Type B pancreatic cell (in vitro differentiated cells): ENCODE results near the gene RIPOR2. TPM values are rescaled to one million over a fixed set of nuclear protein-coding genes. Genes with fewer than 3 reads are reported as not detected.

Experiments used
- DNase-seq: peaks from one replicate; pipeline ENCODE4 v3.0.0; 2021; ENCODE audit warnings: mixed read lengths; ENCODE audit not compliant: unreplicated experiment; ENCODE audit errors: extremely low spot score
- H3K27ac Mint-ChIP-seq: 2 replicates; pipeline ENCODE4 v1.8.0; 2021; ENCODE audit warnings: mild to moderate bottlenecking, mixed read lengths
- H3K27me3 Mint-ChIP-seq: 2 replicates; pipeline ENCODE4 v1.8.0; 2021; ENCODE audit warnings: mixed read lengths
- H3K36me3 Mint-ChIP-seq: 2 replicates; pipeline ENCODE4 v1.8.0; 2021; ENCODE audit warnings: mixed read lengths
- H3K4me1 Mint-ChIP-seq: one replicate; pipeline ENCODE4 v1.8.0; 2021; ENCODE audit warnings: mixed read lengths; ENCODE audit not compliant: unreplicated experiment
- H3K4me3 Mint-ChIP-seq: 2 replicates; pipeline ENCODE4 v1.8.0; 2021; ENCODE audit warnings: mild to moderate bottlenecking, mixed read lengths
- H3K9me3 Mint-ChIP-seq: 2 replicates; pipeline ENCODE4 v1.8.0; 2021; ENCODE audit warnings: mixed read lengths
- CTCF ChIP-seq: fragments of 200-600 bp; sonication (generic); conservative IDR thresholded peaks from 2 replicates; pipeline ENCODE4 v1.5.0; 2021; ENCODE audit warnings: antibody characterized with exemption, mild to moderate bottlenecking
- total RNA-seq: library from RNA; stranded (reverse); gene quantifications from 2 replicates; pipeline ENCODE4 v1.2.1, GENCODE V29; 2021; ENCODE audit warnings: low replicate concordance

The RIPOR2 gene
- total RNA-seq, 1 donor from 2014 or later, result 4.2 TPM

DNA sequence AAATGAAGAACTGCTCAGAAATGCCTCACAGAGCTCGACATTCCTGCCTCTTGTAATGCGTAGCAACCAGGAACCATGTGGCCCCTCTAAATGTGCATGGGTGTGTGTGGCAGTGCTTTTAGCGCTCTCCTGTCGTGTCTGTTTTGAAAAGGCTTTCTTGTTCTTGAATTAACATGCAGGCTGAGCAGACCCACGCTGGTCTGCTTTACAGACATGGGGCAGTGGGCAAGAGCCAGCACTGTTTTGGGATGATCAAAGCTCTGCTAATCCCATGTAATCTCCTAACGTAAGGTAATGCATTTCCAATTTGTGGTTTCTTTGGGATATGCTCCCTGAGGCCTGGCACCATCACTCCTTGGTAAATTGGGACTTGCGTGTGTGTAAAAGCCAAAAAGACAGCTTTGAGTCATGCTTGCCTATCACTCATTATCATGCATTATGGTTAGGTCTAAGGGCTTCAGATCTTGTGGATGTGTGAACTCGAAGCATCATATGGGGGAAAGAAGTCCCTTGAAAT lies 11.8 kb downstream of the RIPOR2 start:
- peaks cover 6% of the 10 kb centered on the region for H3K9me3 Mint-ChIP-seq
- no peak overlapping the region for H3K4me3 Mint-ChIP-seq
- no peak overlapping the region for H3K27ac Mint-ChIP-seq
- no peak for TF ChIP-seq CTCF
- H3K36me3 Mint-ChIP-seq, result peaks cover 6% of the 10 kb centered on the region
- H3K4me1 Mint-ChIP-seq, result peaks cover 29% of the 10 kb centered on the region
- peaks cover 4% of the 10 kb centered on the region for H3K27me3 Mint-ChIP-seq
- no peak for DNase-seq

GRCh38 chr6:24922814-24923213 lies 12.9 kb downstream of the RIPOR2 start:
- Mint-ChIP-seq H3K27ac (no peak overlapping the region), H3K27me3 (peaks cover 4% of the 10 kb centered on the region), H3K4me1 (peaks cover 37% of the 10 kb centered on the region), H3K36me3 (peaks cover 6% of the 10 kb centered on the region), H3K4me3 (no peak overlapping the region), H3K9me3 (peaks cover 6% of the 10 kb centered on the region)
- TF ChIP-seq CTCF, result no peak
- no peak for DNase-seq

- H3K36me3 Mint-ChIP-seq, result peaks cover 1% of the 10 kb centered on the region
- no peak for TF ChIP-seq CTCF
Measured at GRCh38 chr6:24922170-24922569, 13.6 kb downstream of the RIPOR2 start.

DNA sequence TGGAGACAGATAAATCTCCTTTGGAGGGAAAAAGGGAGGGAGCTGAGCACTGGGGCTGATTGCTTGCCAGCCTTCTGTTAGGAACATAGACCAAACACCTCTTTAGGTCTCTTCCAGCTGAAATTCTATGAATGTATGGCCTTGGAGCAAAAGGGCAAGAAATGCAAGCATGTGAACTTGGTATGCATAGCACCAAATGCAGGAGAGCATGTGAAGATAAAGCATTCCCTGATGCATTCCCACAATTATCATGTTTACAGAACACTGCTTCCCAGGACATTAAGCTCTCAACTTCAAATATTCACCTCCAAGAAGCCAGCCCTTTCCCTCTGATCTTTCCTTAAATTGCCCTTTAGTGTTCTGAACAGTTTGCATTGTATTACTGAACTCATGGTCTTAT lies 15.6 kb downstream of the RIPOR2 start:
- Mint-ChIP-seq H3K9me3 (no peaks in the 10 kb centered on the region), H3K4me3 (no peak overlapping the region), H3K27me3 (peaks cover 5% of the 10 kb centered on the region), H3K27ac (no peak overlapping the region), H3K4me1 (peaks cover 28% of the 10 kb centered on the region), H3K36me3 (no peaks in the 10 kb centered on the region)
- no peak for TF ChIP-seq CTCF
- no peak for DNase-seq

More at GRCh38 chr6:24922170-24922569, 13.6 kb downstream of the RIPOR2 start:
- Mint-ChIP-seq H3K27me3 (peaks cover under 1% of the 10 kb centered on the region), H3K27ac (no peak overlapping the region), H3K9me3 (peaks cover 2% of the 10 kb centered on the region), H3K4me3 (no peak overlapping the region), H3K4me1 (peaks cover 33% of the 10 kb centered on the region)
- no peak for DNase-seq

DNA sequence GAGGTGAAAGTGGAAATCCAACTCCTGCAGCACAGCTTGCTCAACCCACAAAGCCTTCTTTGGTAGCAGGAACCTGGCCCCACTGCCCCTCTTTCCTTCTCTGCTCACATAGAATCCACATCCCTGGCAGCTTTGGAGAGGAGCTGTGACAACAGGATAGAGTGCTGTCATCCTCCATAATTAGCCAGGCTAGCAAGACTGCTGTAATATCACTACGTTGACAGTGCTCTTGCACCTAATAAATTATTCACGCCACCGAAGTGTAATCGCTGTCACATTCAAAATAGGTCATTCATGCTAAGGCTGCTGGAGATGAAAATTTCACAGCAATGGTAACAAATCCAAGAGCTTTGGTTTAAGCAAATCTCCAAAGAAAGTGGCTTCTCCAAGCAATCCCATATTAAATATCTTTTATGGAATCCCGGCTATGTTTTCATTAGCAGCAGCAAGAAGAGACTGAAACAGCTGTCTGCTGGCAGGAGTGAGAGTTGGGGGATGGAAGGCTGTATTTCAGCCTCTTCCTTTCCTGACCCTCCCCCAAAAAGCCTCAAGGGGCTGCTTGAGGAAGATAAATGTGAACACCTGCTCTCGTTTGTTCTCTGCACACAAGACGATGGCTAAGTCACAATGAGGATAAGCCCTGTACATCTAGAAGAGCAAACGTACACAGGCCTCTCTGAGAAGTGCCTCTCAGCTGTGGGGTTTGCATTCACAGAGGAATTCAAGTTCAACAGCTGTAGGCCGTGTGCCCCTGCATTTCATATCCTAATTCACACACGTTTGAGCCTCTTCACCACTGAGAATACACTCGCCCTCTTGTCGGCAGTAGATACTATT lies 16.5 kb downstream of the RIPOR2 start:
- no peak for TF ChIP-seq CTCF
- Mint-ChIP-seq H3K27me3 (peaks cover 12% of the 10 kb centered on the region), H3K27ac (peak overlapping the region; percentile 4), H3K36me3 (no peaks in the 10 kb centered on the region), H3K4me1 (peaks cover 28% of the 10 kb centered on the region), H3K9me3 (no peaks in the 10 kb centered on the region), H3K4me3 (peak overlapping the region; percentile 28)
- DNase-seq, result no peak
